T-helper 17 cell (primary cell): ENCODE data around the gene DLK1. TPM values are rescaled to one million over a fixed set of nuclear protein-coding genes. Genes with fewer than 3 reads are reported as not detected.

Experiments
- ATAC-seq: fragments of 150-1000 bp; cut with Tn5 transposase; 2 replicates; pipeline ENCODE4 v1.10.0; 2021; ENCODE audit warnings: mild to moderate bottlenecking, moderate library complexity
- DNase-seq, 3 donors: peaks; one replicate each; pipeline versions ENCODE4 v3.0.0 to v3.0.0-alpha.2; 2020 to 2021
- H3K9me3 ChIP-seq: one replicate; pipeline ENCODE4 v1.7.0; 2013; ENCODE audit warnings: low read length, mild to moderate bottlenecking; ENCODE audit not compliant: control insufficient read depth, poor library complexity, severe bottlenecking
- H3K27ac Mint-ChIP-seq: one replicate; pipeline ENCODE4 v1.8.0; 2022; ENCODE audit warnings: mild to moderate bottlenecking, moderate library complexity, mixed read lengths
- H3K27me3 Mint-ChIP-seq: one replicate; pipeline ENCODE4 v1.8.0; 2022; ENCODE audit warnings: mixed read lengths
- H3K36me3 Mint-ChIP-seq: one replicate; pipeline ENCODE4 v1.8.0; 2022; ENCODE audit warnings: low read depth, mixed read lengths
- H3K4me1 Mint-ChIP-seq: one replicate; pipeline ENCODE4 v1.8.0; 2022; ENCODE audit warnings: mild to moderate bottlenecking, mixed read lengths
- H3K4me3 Mint-ChIP-seq: one replicate; pipeline ENCODE4 v1.8.0; 2022; ENCODE audit warnings: mild to moderate bottlenecking, moderate library complexity, mixed read lengths
- total RNA-seq, 4 donors: library from RNA in 2 of 4; stranded (reverse) in 2 of 4; gene quantifications; one replicate each; pipeline ENCODE4 v1.2.3 and lab custom pipeline; 2022 to 2026

The DLK1 gene
- total RNA-seq, 2 donors from 2014 or later: 0.91 TPM; not detected in 1

DNA sequence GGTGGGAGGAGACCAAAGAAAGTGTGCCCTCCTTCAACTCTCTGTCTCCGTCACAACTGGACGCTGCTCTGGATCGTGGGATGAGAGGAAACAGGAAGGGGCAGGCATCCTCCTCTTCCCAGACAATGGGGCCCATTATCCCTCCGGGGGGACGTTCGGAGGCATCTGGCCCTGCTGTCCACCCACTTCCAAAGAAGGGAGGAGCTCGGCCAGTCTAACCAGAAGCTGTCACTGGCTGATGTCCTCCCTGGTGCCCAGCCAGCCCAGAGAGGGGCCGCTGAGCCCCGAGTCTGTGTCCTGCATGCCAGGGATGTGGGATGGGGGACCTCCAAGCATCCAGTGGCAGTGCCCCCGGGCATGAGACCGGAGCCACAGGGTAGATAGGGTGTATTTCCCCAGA, 59.4 kb downstream of the DLK1 start:
- no peak overlapping the region for H3K4me3 Mint-ChIP-seq
- peaks cover 2% of the 10 kb centered on the region for H3K4me1 Mint-ChIP-seq
- H3K9me3 ChIP-seq: no peaks in the 10 kb centered on the region
- DNase-seq (no peak), ATAC-seq (no peak)
- H3K36me3 Mint-ChIP-seq: no peaks in the 10 kb centered on the region
- peaks cover 50% of the 10 kb centered on the region for H3K27me3 Mint-ChIP-seq
- H3K27ac Mint-ChIP-seq: no peak overlapping the region

DNA sequence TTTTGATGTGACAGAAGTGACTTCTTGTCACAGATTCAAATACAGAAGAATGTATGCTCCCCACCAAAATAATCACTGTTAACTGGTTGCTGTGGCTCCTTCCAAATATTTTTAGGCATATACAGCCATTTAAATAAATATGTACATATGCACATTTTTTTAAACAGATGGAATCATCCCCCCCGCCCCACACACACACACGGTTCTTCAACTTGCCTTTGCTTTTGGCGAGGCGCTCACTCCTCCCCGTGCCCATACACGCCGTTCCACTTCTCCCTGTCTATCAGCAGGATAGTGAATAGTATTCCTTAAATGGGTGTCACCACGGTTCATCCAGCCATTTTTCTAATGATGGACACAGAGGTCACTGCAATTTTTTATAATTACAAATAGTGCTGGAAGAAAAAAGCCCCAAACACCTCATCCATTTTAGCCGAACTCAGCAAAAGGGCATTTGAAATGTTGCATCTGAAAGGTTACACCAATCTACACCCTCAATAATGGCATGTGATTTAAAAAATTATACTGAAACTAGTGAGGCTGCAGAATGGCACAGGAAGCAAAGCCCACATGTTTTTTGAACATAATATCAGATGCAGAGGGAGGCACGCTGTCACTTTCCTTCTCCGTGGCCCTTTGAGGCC, 60.0 kb downstream of the DLK1 start:
- H3K4me1 Mint-ChIP-seq: peaks cover 2% of the 10 kb centered on the region
- H3K36me3 Mint-ChIP-seq: no peaks in the 10 kb centered on the region
- ATAC-seq (no peak), DNase-seq (no peak)
- H3K9me3 ChIP-seq: no peaks in the 10 kb centered on the region
- no peak overlapping the region for H3K27ac Mint-ChIP-seq
- H3K27me3 Mint-ChIP-seq: peaks cover 56% of the 10 kb centered on the region
- no peak overlapping the region for H3K4me3 Mint-ChIP-seq

DNA sequence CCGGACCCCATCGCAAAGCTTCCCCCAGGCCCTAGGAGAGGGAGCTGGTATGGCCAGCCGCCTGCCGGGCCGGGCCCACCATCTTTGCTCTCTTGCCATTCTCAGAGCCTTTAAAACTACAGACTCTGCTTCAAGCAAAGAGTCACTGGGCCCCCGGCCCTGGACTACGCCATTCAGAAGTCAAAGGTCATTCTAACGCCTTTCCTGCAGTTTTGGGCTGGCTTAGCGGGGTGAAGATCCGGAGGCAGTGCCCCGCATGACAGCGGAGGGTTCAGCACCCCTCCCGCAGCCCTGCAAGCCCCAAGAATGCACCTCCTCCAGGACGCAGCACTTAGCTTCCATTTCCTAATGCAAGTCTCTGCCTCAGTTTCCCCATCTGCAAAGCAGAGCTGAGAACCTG, 61.0 kb downstream of the DLK1 start:
- Mint-ChIP-seq H3K4me3 (no peak overlapping the region), H3K27me3 (peaks cover 52% of the 10 kb centered on the region), H3K4me1 (peaks cover 2% of the 10 kb centered on the region), H3K27ac (no peak overlapping the region), H3K36me3 (no peaks in the 10 kb centered on the region)
- DNase-seq (no peak), ATAC-seq (no peak)
- no peaks in the 10 kb centered on the region for H3K9me3 ChIP-seq

Other genes starting within 250 kb of the DLK1 start
- gene BEGAIN, start 139.5 kb upstream of the DLK1 start, total RNA-seq: 1 to 10 TPM in 1 of 2 donors, under 1 TPM in 1; 0.50 to 4.5 TPM
- gene MEG3, start 99.2 kb downstream of the DLK1 start, total RNA-seq: under 1 TPM in 1 of 2 donors, not detected in 1; 0.21 TPM
- gene RTL1, start 176.8 kb downstream of the DLK1 start, total RNA-seq: not detected